GM18873 (cell line): ENCODE data around the gene OR5K3.
"Not testable (repeated sequence)": the region's sequence is repeated elsewhere in the genome, so short reads cannot be mapped to it uniquely, and the experiment has no call there.

Experiments used
- ATAC-seq: cut with Tn5 transposase; IDR thresholded peaks from one replicate; pipeline ENCODE4 v1.9.1; 2021; ENCODE audit warnings: mild to moderate bottlenecking, moderate library complexity, moderate number of reproducible peaks; ENCODE audit not compliant: unreplicated experiment, low FRiP score

The OR5K3 gene, protein sequence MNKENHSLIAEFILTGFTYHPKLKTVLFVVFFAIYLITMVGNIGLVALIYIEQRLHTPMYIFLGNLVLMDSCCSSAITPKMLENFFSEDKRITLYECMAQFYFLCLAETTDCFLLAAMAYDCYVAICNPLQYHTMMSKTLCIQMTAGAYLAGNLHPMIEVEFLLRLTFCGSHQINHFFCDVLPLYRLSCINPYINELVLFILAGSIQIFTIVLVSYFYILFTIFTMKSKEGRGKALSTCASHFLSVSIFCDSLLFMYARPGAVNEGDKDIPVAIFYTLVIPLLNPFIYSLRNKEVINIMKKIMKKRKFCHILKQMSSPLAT

DNA sequence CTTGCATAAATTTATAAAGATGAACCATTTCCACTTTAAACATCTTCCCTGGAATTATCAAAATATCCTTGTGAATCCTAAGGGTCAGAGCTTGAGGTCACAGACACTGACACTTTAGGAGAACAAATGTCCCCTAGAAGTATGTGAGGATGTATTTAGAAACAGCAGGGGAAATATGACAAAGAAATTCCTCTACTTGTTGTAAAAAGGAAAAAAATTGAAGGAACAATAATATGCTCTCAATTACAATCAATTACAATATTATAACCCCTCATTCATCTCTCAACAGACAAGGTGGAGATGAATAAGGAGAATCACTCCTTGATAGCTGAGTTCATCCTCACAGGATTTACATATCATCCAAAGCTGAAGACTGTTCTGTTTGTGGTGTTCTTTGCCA lies at the start of gene OR5K3:
OR5K3 (plus strand) TSS at position 301 of the 400 bp plus-strand sequence; CDS start at position 301, 0 bp downstream.
- ATAC-seq = no peak

DNA sequence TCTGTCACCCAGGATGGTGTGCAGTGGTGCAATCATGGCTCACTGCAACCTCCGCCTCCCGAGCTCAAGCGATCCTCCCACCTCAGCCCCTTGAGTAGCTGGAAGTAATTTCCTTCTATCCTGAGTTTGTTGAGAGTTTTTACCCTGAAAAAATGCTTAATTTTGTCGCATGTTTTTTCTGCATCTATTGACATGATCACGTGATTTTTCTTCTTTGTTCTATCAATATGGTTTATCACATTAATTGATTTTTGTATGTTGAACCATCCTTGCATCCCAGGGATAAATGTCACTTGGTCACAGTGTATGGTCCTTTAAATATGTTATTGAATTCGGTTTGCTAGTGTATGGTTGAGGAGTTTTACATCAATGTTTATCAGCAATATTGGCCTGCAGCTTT lies 48.7 kb upstream of the OR5K3 start:
- ATAC-seq = no peak

DNA sequence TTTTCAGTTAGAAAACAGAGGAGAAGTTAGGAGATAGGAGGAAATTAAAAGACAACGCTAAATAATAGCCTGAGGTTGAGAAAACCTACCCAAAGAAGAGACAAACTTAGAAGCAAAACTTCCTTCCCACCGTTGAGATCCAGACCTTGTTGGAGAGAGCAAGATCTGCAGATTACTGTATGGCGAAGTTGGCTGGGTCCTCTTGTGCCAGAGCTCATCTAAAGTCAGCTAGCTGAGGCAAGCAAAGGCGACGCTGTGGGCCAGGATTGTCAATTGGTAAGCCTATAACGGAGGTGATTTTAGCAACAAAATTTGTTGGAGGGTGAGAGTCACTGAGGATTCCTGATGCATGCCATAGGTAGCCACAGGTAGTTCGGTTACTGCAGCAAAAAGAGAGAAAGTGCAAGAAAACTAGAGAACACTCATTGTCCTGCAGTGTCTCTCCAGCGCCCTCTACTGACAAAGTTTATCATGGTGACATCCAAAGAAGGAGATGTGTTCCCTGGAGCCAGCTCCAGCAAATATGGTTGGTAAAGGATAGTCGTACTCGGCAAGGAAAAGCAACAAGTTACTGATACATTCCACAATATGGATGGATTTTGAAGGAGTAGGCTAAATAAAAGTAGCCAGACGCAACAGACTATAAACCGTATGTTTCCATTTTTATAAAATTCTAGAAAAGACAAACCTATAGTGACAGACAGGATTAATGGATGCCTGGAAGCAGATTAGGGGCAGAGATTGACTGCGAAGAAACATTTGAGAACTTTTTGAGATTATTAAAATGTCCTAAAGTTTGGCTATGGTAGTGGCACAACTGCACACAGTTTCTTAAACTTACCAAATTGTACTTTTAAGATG lies 46.6 kb upstream of the OR5K3 start:
- ATAC-seq = no peak

DNA sequence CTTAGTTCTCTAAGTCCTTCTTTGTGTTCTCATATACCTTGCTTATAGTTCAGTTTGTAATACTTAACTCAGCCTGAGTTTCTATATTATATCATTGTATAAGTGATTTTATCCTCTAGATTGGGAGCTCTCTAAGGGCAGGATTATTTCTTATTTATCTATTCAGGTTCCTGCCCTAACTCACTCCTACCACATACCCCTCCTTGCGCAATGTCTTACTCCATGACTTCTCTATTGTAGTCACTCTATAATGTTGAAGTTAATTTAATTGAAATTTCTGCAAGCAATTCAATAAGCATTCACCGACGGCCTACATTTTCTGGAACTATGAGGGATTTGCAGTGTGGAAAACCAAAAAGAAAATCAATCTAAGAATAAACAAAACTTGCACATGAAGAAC lies 40.4 kb upstream of the OR5K3 start:
- ATAC-seq = no peak

DNA sequence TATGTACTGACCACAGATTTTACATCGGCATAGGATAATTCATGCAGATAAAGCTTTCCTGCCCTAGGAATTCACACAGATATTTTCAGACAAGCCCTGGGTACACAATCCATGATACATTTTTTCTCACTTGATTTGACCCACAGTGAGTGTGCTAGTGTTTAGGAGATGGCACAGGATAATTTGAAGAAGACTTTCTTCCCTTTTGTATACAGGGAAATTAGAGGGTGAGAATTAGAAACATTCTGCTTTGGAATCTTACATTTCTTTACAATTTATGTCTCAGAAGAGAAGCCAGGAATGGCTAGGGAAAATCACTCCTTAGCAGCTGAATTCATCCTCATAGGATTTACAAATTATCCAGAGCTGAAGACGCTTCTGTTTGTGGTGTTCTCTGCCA lies 36.9 kb upstream of the OR5K3 start, which contains the start of gene OR5K4:
OR5K4 (plus strand) TSS at position 301 of the 400 bp plus-strand sequence; CDS start at position 301, 0 bp downstream.
- no peak for ATAC-seq

DNA sequence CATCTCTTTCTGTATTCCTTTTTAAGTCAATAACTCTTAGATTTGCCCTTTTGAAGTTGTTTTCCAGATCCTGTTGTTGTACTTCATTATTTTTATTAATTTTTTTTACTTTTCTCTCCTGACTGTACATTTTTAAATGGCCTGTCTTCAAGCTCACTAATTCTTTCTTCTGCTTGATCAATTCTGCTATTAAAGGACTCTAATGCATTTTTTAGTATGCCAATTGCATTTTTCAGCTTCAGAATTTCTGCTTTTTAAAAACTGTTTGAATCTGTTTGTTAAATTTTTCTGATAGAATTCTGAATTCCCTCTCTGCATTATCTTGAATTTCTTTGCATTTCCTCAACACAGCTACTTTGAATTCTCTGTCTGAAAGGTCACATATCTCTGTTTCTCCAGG lies 31.2 kb upstream of the OR5K3 start:
- ATAC-seq = no peak

DNA sequence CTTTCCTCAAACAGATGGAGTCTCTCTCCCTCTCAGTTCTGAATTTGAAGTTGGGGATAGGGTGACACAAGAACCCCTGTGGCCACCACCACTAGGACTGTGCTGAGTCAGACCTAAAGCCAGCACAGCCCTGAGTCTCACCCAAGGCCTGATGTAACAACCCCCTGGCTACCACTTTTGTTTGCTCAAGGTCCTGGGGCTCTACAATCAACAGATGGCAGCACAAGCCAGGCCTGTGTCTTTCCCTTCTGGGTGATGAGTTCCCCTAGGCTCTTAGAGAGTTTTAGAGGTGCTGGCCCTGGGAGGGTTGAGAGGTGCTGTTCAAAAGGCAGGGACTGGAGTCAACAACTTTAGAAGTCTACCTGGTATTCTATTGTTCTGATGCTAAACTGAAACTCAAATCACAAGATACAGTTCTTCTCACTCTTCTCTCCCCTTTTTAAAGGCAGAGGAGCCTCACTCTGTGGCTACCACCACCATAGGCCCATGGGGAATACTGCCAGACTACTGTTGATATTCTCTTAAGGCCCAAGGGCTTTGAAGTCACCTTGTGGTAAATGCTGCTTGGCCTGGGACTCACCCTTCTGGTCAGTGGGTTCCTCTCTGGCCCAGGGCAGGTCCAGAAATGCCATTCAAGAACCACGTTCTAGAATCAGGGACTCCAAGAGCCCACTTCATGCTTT lies 30.3 kb upstream of the OR5K3 start:
- no peak for ATAC-seq

DNA sequence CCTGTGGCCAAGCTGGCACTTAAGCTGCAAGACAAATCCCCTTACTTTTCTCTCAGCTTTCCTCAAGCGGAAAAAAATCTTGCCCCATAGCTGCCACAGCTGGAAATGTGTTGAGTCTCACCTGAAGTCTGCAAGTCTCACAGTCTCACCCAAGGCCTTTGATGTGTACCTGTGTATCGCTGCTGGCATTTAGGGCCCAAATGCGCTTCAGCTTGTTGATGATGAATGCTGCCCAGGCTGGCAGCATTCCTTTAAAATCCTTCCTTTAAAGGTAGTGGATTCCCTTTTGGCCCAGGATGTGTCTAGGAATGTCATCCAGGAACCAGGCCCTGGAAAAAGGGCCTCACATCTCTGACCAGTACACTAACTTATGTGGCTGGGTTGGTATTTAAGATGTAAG lies 29.8 kb upstream of the OR5K3 start:
- ATAC-seq = no peak

DNA sequence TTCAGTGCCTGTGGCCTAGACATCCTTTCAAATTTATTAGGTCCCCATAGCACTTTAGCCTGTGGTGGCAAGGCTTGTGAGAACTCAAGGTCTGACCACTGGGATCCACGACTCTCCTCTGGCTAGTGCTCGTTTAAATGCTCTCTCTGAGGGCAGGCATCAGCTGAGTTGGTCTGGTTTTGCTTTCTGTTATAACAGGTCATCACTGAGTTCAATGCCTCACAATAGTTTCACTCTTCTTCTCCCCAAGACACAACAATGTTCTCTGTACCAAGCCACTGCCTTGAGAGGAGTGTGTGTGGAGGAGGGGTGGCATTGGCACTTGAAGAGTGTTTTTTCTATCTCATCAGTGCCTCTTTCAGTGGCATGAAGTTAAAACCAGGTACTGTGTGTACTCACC lies 29.2 kb upstream of the OR5K3 start:
- ATAC-seq = no peak

DNA sequence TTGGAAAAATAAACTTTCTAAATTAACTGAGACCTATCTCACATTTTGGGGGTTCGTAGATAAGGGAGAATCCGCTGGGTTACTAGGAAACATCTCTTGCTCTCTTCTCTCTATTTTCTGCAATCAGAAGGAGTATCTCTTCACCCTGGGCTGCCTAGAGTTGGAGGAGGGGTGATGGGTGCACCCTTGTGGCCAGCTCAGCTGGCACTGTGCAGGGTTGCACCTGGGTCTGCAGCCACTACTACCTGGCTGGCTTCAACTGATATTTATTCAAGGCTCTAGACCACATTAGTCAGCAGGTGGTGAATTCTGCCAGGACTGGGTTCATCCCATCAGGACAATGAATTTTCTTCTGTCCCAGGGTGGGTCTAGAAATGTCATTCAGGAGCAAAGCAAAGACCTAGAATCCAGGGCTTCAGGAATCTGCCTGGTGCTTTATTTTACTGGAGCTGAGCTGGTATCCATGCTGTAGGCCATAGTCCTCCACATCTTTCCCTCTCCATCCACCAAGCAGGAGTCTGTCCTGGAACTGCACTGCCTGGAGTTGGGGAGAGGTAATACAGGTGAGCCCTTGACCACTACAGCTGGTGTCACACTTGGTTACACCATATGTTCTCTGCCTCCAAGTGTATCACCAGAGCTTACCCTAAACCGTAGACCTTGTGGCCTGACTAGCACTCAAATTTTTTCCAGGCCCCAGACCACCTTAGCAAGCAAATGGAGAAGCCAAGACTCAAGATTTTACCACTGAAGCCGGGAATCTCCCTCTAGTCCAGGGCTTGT lies 22.8 kb upstream of the OR5K3 start:
- ATAC-seq = no peak

DNA sequence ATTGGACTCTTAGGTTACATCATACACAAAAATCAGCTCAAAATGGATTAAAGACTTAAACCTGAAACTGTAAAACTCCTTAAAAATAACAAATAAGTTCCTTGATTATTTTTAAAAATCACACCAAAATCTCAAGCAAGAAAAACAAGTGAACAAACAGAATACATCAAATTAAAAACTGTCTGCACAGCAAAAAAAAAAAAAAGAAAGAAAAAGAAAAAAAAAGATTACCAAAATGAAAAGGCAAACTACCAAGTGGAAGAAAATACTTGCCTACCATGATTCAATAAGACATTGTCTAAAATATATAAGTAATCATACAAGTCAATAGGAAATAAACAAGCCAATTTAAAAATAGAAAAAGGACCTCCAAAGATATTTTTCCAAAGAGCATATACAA lies 19.3 kb upstream of the OR5K3 start:
- ATAC-seq = no peak

DNA sequence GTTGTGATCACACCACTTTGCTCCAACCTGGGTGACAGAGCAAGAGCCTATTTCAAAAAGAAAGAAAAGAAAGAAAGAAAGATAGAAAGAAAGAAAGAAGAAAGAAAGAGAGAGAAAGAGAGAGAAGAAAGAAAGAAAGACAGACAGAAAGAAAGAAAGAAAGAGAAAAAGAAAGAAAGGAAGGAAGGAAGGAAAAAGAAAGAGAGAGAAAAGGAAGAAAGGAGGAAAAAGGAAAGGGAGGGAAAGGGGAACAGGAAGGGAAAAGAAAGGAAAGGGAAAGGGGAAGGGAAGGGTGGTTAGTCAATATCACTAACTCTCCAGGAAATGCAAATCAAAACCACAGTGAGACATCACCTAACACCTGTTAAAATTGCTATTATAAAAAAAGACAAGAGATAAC lies 18.6 kb upstream of the OR5K3 start:
- no peak for ATAC-seq

DNA sequence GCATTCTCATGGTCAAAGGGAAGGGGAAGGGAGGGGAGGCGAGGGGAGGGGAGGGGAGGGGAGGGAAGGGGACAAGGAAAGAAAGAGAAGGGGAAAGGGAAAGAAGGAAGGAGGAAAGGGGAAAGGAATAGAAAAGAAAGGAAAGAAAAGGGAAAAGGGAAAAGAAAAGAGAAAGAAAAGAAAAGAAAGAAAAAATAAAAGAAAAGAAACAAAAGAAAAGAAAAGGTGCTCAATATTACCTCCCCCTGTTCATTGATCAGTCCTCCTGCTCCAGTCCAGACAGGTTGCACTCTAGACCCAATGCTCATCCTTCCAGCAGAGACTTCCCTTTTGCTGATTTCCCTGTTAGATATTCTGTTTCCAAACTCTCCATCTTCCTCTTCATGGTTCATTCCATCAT lies 18.0 kb upstream of the OR5K3 start:
- no peak for ATAC-seq

DNA sequence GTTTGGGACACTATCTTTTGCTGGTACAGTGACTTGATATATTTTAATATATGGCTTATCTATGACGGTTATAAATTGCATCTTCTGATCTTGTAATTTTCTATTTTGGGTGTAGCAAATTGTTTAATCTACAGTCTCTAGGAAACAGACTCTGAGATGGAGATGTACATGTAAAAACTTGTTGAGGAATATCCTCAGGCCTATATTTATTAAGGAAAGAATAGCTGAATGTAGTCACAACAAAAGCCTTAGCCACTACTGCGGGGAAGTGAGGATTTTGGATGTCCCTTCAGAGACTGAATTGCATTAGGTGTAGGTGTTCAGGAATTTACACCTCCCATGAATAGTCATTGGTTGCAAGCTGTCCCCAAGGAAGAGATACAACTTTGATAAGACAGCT lies 13.8 kb upstream of the OR5K3 start:
- ATAC-seq = no peak

DNA sequence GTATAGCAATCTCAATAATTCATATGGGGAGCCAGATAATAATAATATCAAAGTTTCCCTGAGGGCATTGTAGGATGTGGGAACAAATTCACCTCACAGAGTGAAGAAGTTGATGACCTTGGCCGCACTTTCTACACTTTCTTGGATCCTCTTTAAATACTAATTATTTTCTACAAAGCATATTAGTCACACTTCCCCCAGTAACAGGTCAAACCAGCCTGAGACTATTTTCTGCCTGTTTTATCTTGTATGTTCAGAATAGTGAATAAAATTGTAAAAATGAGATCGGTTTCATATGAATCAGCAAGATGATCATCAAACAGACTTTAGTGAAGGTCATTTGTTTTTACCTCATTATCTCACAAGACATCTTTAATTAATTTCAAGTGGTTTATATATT lies 2.3 kb upstream of the OR5K3 start:
- ATAC-seq = no peak

DNA sequence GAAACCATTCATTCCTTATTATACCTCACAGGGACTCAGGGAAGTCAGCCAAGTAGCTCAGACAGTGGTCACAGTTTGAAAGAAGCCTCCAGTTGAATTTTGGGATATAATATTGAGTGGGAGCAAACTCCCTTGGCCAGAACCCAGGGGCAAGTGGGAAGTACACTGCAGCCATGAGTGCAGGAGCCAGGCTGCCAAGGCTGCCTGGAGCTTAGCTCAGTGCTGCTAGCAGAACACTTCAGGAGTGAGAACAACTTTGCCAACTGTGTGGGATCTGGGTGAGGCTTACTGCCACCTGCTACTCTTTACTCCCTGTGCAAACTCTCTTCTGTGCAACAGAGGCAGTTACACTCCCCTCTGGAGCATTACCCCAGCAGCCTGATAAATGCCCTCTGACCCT lies 4.6 kb downstream of the OR5K3 start:
- ATAC-seq = no peak

DNA sequence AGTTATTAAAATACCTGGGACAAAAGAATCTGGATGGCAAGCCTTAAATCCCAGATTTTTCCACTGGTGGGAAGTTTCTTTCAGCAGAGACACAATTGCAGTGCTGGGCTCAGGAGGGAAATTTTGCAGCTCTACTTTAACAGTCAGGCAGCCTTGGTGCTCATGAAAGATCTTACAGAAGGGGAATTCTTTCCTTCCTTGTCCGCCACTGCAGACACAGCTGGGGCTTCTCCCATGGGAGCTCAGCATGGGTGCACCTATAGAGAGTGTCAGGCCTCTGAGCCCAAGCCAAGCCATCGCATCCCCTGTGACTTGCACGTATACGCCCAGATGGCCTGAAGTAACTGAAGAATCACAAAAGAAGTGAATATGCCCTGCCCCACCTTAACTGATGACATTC lies 6.0 kb downstream of the OR5K3 start:
- not testable (repeated sequence) for ATAC-seq

DNA sequence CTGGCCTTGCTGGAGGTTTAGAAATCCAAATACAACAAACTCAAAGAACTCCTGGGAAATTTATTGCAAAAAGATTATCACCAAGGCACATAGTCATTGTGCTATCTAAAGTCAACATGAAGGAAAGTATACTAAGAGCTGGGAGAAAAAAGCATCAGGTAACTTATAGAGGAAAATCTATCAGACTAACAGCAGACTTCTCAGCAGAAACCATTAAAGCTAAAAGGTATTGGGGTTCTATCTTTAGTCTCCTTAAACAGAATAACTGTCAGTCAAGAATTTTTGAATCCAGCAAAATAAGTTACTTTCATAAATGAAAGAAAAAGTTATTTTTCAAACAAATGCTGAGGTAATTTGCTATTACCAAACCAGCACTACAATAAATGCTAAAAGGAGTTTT lies 8.0 kb downstream of the OR5K3 start:
- ATAC-seq = no peak

DNA sequence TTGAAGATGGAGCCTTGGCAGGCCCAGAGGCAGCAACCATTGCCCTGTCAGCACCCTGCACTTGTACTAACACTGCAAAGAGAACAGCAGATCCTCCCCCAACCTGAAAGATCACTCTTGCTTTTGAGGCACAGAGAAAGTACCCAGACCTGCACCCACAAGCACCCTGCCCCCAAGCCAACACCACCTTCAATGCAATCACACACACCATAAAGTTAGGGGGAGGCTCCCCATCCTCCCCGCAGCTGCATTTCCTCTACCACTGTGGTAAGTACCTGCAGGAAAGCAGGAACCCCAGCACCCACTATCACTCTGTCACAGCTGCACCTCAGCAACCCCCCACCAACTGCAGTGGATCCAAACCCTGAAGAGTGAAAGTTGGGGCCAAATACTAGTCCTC lies 12.0 kb downstream of the OR5K3 start:
- ATAC-seq = no peak

DNA sequence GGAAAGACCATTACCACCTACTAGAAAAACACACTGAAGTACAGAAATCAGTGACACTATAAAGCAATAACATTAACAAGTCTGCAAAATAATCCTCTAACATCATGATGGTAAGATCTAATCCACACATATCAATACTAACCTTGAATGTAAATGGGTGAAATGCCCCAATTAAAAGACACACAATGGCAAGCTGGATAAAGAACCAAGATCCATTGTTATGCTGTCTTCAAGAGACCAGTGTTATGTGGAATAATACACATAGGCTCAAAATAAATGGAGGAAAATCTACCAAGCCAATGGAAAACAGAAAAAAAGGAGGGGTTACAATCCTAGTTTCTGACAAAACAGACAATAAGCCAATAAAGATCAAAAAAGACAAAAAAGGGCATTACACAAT lies 13.5 kb downstream of the OR5K3 start:
- ATAC-seq = no peak
